Measurements from ENCODE around the gene SORL1. TPM values are rescaled to one million over a fixed set of nuclear protein-coding genes. Genes with fewer than 3 reads are reported as not detected.

The SORL1 gene
- total RNA-seq, 1 experiment from 2014 or later = 68.3 TPM

GRCh38 chr11:121575963-121576290 lies 123.8 kb downstream of the SORL1 start:
- Mint-ChIP-seq H3K36me3 (ENCODE audit: insufficient read depth in 1 of 3, low read depth in 3 of 3) (peaks cover 63 to 87% (median 85%) of the 10 kb centered on the region in 3 experiments), H3K27ac (peak overlapping the region in 2 of 3 experiments; percentile 12 to 76; a peak in 2 of 7 replicates), H3K4me1 (peaks cover 0 to 9% of the 10 kb centered on the region in 2 experiments; a peak in 2 of 4 replicates), H3K9me3 (peaks cover 13 to 14% of the 10 kb centered on the region in 2 experiments), H3K27me3 (ENCODE audit: low read depth) (no peaks in the 10 kb centered on the region), H3K4me3 (no peak overlapping the region)
- Histone ChIP-seq H3K79me1 (ENCODE audit: insufficient read depth, low read depth, low read length, poor library complexity, severe bottlenecking) (no peaks in the 10 kb centered on the region), H2BK120ac (ENCODE audit: low read depth, low read length, poor library complexity, severe bottlenecking) (no peak overlapping the region), H3T11ph (ENCODE audit: low read length) (no peak overlapping the region), H3K56ac (ENCODE audit: insufficient read length, low read depth, low read length) (no peak overlapping the region), H3K9ac (ENCODE audit: extremely low read depth, insufficient read length, low read length) (no peak overlapping the region), H4K20me1 (ENCODE audit: control insufficient read depth, insufficient read depth, insufficient read length) (no peaks in the 10 kb centered on the region), H2BK12ac (ENCODE audit: insufficient read length, low read depth, low read length) (no peak overlapping the region), H3K9me3 (ENCODE audit: control insufficient read depth, low read depth, low read length) (peaks cover 3% of the 10 kb centered on the region), H3K27me3 (ENCODE audit: insufficient read depth, low read length) (no peaks in the 10 kb centered on the region), H4K8ac (replicated peaks; ENCODE audit: insufficient read length, low read depth, low read length) (no peak overlapping the region), H3K4me2 (ENCODE audit: insufficient read depth, insufficient read length, low read length) (no peak overlapping the region), H3K4me1 (ENCODE audit: insufficient read depth, low read length) (no peaks in the 10 kb centered on the region), H3K18ac (ENCODE audit: insufficient read length, low read depth, low read length) (no peak overlapping the region), H2AK5ac (ENCODE audit: insufficient read length, low read length) (no peak overlapping the region), H3K4ac (ENCODE audit: low read depth, low read length) (no peak overlapping the region), H2AFZ (ENCODE audit: low read length) (no peak overlapping the region), H4K5ac (ENCODE audit: insufficient read length, low read depth, low read length) (no peak overlapping the region), H3K23me2 (ENCODE audit: insufficient read length, low read depth, low read length, poor library complexity, severe bottlenecking) (no peaks in the 10 kb centered on the region), H3K23ac (ENCODE audit: insufficient read length, low read depth, low read length) (no peak overlapping the region), H2BK20ac (ENCODE audit: low read depth, low read length, poor library complexity, severe bottlenecking) (no peak overlapping the region), H2BK5ac (ENCODE audit: insufficient read length, low read length) (no peak overlapping the region), H3K79me2 (ENCODE audit: insufficient read depth, low read length) (no peaks in the 10 kb centered on the region), H2BK15ac (ENCODE audit: low read depth, low read length) (no peak overlapping the region), H3K14ac (ENCODE audit: insufficient read depth, low read length) (no peak overlapping the region), H4K91ac (ENCODE audit: insufficient read length, low read depth, low read length) (no peak overlapping the region), H3K27ac (ENCODE audit: insufficient read length, low read depth, low read length) (no peak overlapping the region)
- TF ChIP-seq CTCF (conservative IDR thresholded peaks at IDR 0.05) = no peak
- WGBS (ENCODE audit: extremely low coverage, insufficient read length, low lambda C conversion rate) = no CpG with 5 or more reads among the region's 5 CpGs
- DNase-seq = no peak

Measured in H9 (cell line).